Measurements from ENCODE around the gene PCDHB7.
"Not testable (repeated sequence)": the region's sequence is repeated elsewhere in the genome, so short reads cannot be mapped to it uniquely, and the experiment has no call there.

Gene PCDHB7

DNA sequence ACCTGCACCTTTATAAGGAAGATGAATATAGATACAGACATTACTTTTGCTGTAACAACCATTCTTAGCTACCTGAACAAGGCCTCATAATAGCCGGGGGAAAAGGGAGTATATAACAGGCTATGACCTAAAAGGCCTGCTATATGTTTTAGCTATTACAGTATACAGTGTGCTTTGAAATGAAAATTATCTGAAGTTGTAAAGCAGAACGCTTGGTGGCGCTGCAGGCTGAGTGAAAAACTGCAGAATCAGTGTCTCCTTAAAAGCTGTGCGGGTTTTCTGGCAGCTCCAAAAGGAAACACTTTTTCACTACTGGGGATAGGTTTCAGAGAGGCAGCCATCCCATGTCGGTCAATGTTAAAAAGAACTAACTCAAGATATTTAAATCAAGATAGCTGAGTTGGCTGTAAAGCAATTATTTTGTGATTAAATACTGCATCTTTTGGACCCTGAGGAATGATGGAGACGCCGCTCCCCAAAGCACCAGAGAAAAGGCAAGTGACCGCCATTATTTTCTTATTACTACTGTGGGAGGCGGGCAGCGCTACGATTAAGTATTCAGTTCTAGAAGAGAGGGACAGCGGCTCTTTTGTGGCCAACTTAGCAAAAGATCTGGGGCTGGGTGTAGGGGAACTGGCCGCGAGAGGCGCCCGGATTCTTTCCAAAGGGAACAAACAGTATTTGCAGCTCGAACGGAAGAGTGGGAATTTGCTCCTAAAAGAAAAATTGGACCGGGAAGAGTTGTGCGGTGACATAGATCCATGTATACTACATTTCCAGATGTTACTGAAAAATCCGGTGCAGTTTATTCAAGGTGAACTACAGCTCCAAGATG lies 16.7 kb upstream of the PCDHB7 start:
- no peaks in the 10 kb centered on the region for H3K79me2 ChIP-seq (ENCODE audit: insufficient read depth, low read length)
- H3K4me3 ChIP-seq (ENCODE audit: insufficient read depth, low read length, poor library complexity, severe bottlenecking) = no peak overlapping the region
- no peak overlapping the region for H2AFZ ChIP-seq (ENCODE audit: low read depth, low read length, severe bottlenecking)
- H3K4me2 ChIP-seq (ENCODE audit: low read depth, low read length, poor library complexity, severe bottlenecking) = no peak overlapping the region
- TF ChIP-seq, protein P1, sequence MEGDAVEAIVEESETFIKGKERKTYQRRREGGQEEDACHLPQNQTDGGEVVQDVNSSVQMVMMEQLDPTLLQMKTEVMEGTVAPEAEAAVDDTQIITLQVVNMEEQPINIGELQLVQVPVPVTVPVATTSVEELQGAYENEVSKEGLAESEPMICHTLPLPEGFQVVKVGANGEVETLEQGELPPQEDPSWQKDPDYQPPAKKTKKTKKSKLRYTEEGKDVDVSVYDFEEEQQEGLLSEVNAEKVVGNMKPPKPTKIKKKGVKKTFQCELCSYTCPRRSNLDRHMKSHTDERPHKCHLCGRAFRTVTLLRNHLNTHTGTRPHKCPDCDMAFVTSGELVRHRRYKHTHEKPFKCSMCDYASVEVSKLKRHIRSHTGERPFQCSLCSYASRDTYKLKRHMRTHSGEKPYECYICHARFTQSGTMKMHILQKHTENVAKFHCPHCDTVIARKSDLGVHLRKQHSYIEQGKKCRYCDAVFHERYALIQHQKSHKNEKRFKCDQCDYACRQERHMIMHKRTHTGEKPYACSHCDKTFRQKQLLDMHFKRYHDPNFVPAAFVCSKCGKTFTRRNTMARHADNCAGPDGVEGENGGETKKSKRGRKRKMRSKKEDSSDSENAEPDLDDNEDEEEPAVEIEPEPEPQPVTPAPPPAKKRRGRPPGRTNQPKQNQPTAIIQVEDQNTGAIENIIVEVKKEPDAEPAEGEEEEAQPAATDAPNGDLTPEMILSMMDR (IDR thresholded peaks at IDR 0.05; ENCODE audit: insufficient read depth, low read length, poor library complexity, severe bottlenecking) = peak; percentile 22
- no peak for TF ChIP-seq EZH2phosphoT487 (conservative IDR thresholded peaks at IDR 0.05; ENCODE audit: low read length)
- H3K9me3 ChIP-seq (ENCODE audit: insufficient read depth, low read length) = no peaks in the 10 kb centered on the region
- H3K27ac ChIP-seq (ENCODE audit: low read depth, low read length) = no peak overlapping the region
- no peak overlapping the region for H3K9ac ChIP-seq (ENCODE audit: low read length)
- no peaks in the 10 kb centered on the region for H3K36me3 ChIP-seq (ENCODE audit: low read length)
- no peaks in the 10 kb centered on the region for H3K9me2 ChIP-seq (replicated peaks; ENCODE audit: insufficient read depth, low read length)
- H3F3A ChIP-seq (ENCODE audit: insufficient read depth) = no peaks in the 10 kb centered on the region
- no peaks in the 10 kb centered on the region for H3K27me3 ChIP-seq (ENCODE audit: low read length)
- H4K20me1 ChIP-seq (ENCODE audit: low read depth, low read length) = no peaks in the 10 kb centered on the region

DNA sequence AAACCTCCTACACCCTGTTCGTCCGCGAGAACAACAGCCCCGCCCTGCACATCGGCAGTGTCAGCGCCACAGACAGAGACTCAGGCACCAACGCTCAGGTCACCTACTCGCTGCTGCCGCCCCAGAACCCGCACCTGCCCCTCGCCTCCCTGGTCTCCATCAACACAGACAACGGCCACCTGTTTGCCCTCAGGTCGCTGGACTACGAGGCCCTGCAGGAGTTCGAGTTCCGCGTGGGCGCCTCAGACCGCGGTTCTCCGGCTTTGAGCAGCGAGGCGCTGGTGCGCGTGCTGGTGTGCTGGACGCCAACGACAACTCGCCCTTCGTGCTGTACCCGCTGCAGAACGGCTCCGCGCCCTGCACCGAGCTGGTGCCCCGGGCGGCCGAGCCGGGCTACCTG lies 15.1 kb upstream of the PCDHB7 start:
- not testable (repeated sequence) for H3K27me3 ChIP-seq (ENCODE audit: low read length); H4K20me1 ChIP-seq (ENCODE audit: low read depth, low read length); H2AFZ ChIP-seq (ENCODE audit: low read depth, low read length, severe bottlenecking); H3K9me2 ChIP-seq (replicated peaks; ENCODE audit: insufficient read depth, low read length); H3K9ac ChIP-seq (ENCODE audit: low read length); H3K4me3 ChIP-seq (ENCODE audit: insufficient read depth, low read length, poor library complexity, severe bottlenecking); H3K27ac ChIP-seq (ENCODE audit: low read depth, low read length); H3F3A ChIP-seq (ENCODE audit: insufficient read depth); H3K79me2 ChIP-seq (ENCODE audit: insufficient read depth, low read length); H3K36me3 ChIP-seq (ENCODE audit: low read length); H3K9me3 ChIP-seq (ENCODE audit: insufficient read depth, low read length); H3K4me2 ChIP-seq (ENCODE audit: low read depth, low read length, poor library complexity, severe bottlenecking)

DNA sequence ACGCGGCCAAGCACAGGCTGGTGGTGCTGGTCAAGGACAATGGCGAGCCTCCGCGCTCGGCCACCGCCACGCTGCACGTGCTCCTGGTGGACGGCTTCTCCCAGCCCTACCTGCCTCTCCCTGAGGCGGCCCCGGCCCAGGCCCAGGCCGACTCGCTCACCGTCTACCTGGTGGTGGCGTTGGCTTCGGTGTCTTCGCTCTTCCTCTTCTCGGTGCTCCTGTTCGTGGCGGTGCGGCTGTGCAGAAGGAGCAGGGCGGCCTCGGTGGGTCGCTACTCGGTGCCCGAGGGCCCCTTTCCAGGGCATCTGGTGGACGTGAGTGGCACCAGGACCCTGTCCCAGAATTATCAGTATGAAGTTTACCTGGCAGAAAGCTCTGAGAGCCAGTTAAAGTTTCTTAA lies 14.5 kb upstream of the PCDHB7 start:
- H3K27ac ChIP-seq (ENCODE audit: low read depth, low read length); H3K4me2 ChIP-seq (ENCODE audit: low read depth, low read length, poor library complexity, severe bottlenecking); H3K79me2 ChIP-seq (ENCODE audit: insufficient read depth, low read length); H3K9me3 ChIP-seq (ENCODE audit: insufficient read depth, low read length); H3K9ac ChIP-seq (ENCODE audit: low read length); H3K4me3 ChIP-seq (ENCODE audit: insufficient read depth, low read length, poor library complexity, severe bottlenecking); H4K20me1 ChIP-seq (ENCODE audit: low read depth, low read length); H3K9me2 ChIP-seq (replicated peaks; ENCODE audit: insufficient read depth, low read length); H3K36me3 ChIP-seq (ENCODE audit: low read length); H3K27me3 ChIP-seq (ENCODE audit: low read length); H3F3A ChIP-seq (ENCODE audit: insufficient read depth); H2AFZ ChIP-seq (ENCODE audit: low read depth, low read length, severe bottlenecking): not testable (repeated sequence)

DNA sequence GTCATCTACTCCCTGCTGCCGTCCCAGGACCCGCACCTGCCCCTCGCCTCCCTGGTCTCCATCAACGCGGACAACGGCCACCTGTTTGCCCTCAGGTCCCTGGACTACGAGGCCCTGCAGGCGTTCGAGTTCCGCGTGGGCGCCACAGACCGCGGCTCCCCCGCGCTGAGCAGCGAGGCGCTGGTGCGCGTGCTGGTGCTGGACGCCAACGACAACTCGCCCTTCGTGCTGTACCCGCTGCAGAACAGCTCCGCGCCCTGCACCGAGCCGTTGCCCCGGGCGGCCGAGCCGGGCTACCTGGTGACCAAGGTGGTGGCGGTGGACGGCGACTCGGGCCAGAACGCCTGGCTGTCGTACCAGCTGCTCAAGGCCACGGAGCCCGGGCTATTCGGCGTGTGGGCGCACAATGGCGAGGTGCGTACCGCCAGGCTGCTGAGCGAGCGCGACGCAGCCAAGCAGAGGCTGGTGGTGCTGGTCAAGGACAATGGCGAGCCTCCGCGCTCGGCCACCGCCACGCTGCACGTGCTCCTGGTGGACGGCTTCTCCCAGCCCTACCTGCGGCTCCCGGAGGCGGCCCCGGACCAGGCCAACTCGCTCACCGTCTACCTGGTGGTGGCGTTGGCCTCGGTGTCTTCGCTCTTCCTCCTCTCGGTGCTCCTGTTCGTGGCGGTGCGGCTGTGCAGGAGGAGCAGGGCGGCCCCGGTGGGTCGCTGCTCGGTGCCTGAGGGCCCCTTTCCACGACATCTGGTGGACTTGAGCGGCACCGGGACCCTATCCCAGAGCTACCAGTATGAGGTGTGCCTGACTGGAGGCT lies 2.1 kb downstream of the PCDHB7 start:
- H3K36me3 ChIP-seq (ENCODE audit: low read length); H3F3A ChIP-seq (ENCODE audit: insufficient read depth); H3K9me3 ChIP-seq (ENCODE audit: insufficient read depth, low read length); H4K20me1 ChIP-seq (ENCODE audit: low read depth, low read length); H3K27me3 ChIP-seq (ENCODE audit: low read length); H3K27ac ChIP-seq (ENCODE audit: low read depth, low read length); H2AFZ ChIP-seq (ENCODE audit: low read depth, low read length, severe bottlenecking); H3K4me3 ChIP-seq (ENCODE audit: insufficient read depth, low read length, poor library complexity, severe bottlenecking); H3K9me2 ChIP-seq (replicated peaks; ENCODE audit: insufficient read depth, low read length); H3K9ac ChIP-seq (ENCODE audit: low read length); H3K79me2 ChIP-seq (ENCODE audit: insufficient read depth, low read length); H3K4me2 ChIP-seq (ENCODE audit: low read depth, low read length, poor library complexity, severe bottlenecking): not testable (repeated sequence)
